HK-2 (cell line): ENCODE measurements around the gene SUGCT.

Experiments
- DNase-seq: peaks from one replicate; pipeline ENCODE4 v3.0.0-alpha.2; 2018; ENCODE audit not compliant: unreplicated experiment

SUGCT gene

GRCh38 chr7:40909346-40909980, 774.7 kb downstream of the SUGCT start:
- no peak for DNase-seq
